Hepatic stellate cell (primary cell): ENCODE measurements around the gene GNRHR.

ENCODE experiments used
- DNase-seq: peaks from one replicate; pipeline ENCODE4 v3.0.0; 2011; ENCODE audit warnings: low spot score

GNRHR gene

DNA sequence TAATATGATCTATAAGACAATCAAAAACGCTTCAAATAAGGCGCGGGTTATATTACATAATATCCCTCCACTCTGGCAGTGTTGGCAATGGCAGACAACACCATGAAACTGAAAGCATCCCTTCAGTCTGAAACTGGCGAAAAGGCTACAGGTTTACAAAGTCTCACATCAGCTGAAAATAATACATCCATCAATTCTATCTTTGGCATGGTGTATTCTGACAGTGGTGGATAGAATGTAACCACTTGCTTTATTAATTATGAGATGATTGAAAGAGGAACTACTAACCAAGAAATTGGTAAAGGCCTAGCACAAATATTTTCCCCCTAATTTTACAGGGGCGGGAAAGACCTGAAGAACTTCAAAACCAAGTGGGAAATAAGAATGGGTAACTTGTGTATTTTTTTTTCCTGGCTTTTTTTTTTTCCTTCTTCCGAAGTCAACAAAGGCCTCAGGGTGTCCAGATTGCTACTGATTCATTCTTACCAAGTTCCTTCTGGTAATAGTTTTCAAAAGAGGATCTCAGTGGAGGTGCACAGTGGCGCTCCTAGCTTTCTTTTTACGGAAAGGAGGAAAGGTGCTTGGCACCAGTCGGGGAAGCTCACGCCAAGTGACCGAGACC lies 54.0 kb downstream of the GNRHR start:
- no peak for DNase-seq

GRCh38 chr4:67699603-67700002 lies 54.6 kb downstream of the GNRHR start:
- DNase-seq = no peak

DNA sequence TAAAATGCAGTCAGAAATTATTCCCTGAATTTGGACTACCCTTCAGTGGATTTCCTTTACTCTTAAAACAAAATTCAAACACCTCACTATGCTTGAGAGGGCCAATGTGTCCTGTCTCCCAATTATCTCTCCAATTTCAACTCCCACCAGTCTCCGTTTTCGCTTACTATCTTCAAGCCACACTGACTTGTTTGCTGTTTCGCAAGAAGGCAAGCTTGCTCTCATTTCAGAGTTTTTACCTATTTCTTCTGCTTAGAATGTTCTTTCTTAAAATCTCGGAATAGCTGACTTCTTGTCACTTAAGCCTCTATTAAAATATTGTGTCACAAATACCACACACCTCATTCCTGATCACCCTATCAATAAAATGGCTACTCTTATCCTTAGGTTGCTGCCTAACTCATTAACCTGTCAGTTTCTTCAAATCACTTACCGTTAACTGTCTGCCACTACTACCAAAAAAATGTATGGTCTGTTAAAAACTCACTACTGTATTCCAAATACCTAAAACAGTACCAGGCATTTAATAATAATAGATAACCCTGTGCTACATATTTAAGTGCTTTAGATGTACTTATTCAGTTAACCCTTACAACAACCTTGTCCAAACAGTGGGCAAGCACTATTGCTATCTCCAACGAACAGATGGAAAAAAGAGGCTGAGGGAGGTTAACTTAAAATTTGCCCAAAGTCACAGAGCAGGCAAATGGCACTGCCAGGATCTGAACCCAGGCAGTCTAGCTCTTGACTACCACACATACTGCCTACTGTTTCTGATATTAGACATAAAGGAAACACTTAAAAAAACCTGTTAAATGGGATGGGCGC lies 56.1 kb downstream of the GNRHR start:
- DNase-seq = no peak

DNA sequence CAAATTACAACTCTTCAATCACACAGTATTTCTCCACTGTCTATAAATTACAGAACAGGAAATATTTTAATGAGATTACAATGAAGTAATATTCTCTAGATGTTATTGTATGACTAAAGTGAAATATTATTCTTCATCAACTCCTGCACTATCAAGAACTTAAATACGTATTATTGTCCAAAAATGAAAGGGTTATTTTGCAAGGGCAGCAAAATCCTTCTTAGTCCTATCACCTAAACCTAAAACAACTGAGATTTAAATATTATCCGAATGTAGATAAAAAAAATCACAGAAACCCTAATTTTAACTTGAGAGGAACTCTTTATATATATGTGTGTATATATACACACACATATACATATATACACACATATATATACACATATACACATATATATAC lies 58.1 kb downstream of the GNRHR start:
- no peak for DNase-seq

- no peak for DNase-seq
Measured at GRCh38 chr4:67694662-67695061, 59.5 kb downstream of the GNRHR start.

- DNase-seq = no peak
Measured at GRCh38 chr4:67691328-67691727, 62.9 kb downstream of the GNRHR start.
